GM10248 (cell line): ENCODE data around the gene KLRG1.

Source experiments
- CTCF ChIA-PET: fragments of 300-600 bp; sonication (Branson Sonifier 250); formaldehyde crosslinking; extraction: SDS; loops from one replicate; lab custom pipeline; 2021; ENCODE audit warnings: antibody characterized with exemption; lab: Yijun Ruan, JAX
- POLR2A ChIA-PET: fragments of 350-650 bp; sonication (Branson Sonifier 250); formaldehyde crosslinking; extraction: SDS; loops from one replicate; lab custom pipeline; 2020; ENCODE audit warnings: antibody characterized with exemption; lab: Yijun Ruan, JAX
- DNase-seq: peaks from one replicate; pipeline ENCODE4 v3.0.0; 2012; ENCODE audit errors: extremely low spot score
- TF ChIP-seq, protein P1 (sequence below): IDR thresholded peaks from 2 replicates; pipeline ENCODE4 v1.5.1; 2012; ENCODE audit warnings: mild to moderate bottlenecking, low read depth; ENCODE audit errors: extremely low read depth, missing control alignments, control extremely low read depth

Gene KLRG1

DNA sequence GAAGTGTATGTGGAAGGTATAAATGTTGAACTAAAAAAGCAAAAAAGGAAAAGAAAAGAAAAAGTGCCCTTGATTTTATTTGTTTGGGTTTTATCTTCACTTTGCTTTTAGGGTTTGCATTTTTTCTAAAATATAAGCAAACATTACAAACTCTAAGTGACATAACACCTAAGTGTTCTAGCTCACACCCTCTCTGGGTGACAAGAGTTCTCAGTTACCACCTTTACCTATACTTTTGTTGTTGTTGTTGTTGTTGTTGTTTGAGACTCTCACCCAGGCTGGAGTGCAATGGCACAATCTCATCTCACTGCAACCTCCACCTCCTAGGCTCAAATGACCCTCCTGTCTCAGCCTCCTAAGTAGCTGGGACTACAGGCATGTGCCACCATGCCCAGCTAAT, 13.0 kb downstream of the KLRG1 start:
- TF ChIP-seq, protein P1, sequence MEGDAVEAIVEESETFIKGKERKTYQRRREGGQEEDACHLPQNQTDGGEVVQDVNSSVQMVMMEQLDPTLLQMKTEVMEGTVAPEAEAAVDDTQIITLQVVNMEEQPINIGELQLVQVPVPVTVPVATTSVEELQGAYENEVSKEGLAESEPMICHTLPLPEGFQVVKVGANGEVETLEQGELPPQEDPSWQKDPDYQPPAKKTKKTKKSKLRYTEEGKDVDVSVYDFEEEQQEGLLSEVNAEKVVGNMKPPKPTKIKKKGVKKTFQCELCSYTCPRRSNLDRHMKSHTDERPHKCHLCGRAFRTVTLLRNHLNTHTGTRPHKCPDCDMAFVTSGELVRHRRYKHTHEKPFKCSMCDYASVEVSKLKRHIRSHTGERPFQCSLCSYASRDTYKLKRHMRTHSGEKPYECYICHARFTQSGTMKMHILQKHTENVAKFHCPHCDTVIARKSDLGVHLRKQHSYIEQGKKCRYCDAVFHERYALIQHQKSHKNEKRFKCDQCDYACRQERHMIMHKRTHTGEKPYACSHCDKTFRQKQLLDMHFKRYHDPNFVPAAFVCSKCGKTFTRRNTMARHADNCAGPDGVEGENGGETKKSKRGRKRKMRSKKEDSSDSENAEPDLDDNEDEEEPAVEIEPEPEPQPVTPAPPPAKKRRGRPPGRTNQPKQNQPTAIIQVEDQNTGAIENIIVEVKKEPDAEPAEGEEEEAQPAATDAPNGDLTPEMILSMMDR, result no peak

DNA sequence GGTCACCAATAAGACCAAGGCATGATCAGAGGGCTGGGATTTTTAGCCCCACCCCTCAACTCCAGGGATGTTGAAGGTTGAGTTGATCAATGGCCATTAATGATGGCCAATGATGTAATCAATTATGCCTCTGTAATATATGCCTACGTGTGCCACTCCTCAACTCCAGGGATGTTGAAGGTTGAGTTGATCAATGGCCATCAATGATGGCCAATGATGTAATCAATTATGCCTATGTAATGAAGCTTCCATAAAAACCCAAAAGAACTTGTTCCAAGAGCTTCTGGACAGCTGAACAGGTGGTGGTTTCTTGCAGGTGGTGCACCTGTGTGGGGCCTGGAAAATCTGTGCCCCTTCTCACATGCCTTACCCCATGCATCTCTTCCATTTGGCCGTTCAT, 33.2 kb downstream of the KLRG1 start:
- no peak for DNase-seq
- ChIA-PET CTCF (interaction anchor here (1.5 to 1.9 kb wide), 2 partner anchors 9 to 16 kb away, joined by 3 to 7 read pairs; no protein-coding TSS in a partner anchor), POLR2A (no interaction called here)
- TF ChIP-seq, protein P1, result no peak

More for the DNA sequence above, 13.0 kb downstream of the KLRG1 start:
- no peak for DNase-seq
- ChIA-PET POLR2A (no interaction called here), CTCF (interaction anchor here (1.7 kb wide), 1 partner anchor 30 kb away, joined by 3 read pairs; no protein-coding TSS in a partner anchor)

DNA sequence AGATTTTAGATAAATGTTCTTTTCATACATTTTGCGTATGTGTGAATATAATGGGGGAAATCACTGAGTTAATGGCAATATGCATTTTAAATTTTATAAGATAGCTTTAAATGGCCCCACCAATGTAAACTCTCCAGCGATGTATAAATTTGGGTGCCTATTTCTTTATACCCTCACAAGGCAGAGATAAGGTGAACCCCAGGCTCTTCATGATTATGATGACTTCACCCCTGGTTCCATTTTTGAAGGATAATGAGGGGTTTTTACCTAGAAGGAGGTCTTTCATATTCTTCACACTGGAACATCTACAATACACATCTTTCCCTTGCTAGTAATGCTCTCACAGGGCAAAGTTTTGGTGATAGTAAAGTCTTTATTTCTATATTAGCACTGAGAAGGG, 35.2 kb downstream of the KLRG1 start:
- TF ChIP-seq, protein P1, result no peak
- POLR2A ChIA-PET, result interaction anchor here (0.7 kb wide), 1 partner anchor 28 kb away, joined by 3 read pairs; no protein-coding TSS in a partner anchor
- DNase-seq, result no peak
- CTCF ChIA-PET, result no interaction called here

DNA sequence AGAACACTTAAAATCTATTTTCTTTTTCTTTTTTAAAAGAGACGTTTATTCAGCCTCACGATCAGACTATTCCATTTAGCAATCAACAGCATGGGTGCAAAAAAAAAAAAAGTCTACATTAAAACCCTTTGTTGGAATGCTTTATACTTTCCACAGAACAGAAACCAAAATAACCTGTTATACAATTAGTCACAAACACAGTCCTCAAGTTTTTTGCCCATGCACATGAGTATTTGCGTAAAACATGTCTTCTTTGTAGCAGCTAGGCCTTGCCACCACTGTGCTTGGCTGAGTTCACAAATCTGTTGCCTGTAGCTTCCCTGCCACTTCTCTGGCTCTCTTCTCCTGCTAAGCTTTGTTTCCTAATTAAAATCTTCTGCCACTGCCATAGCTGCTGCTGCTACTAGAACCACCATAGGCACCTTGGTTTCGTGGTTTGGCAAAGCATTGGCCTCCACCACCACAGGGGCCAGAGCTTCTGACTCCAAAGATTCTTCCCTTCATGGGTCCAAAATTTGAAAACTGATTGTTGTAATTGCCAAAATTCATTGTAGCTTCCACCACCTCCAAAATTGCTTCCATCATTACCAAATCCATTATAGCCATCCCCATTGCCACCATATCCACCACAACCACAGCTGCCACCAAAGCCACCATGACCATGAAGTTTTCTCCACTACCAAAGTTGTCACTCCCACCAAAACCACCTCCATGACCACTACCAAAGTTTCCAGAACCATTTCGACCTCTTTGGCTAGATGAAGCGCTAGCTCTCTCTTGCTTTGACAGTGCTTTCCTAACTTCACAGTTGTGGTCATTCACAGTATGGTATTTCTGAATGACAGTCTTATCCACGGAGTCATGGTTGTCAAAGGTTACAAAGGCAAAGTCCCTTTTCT, 38.1 kb downstream of the KLRG1 start:
- TF ChIP-seq, protein P1, result no peak
- no peak for DNase-seq
- POLR2A ChIA-PET, result no interaction called here
- CTCF ChIA-PET, result interaction anchor here (0.6 to 2.0 kb wide), 7 partner anchors 10 to 483 kb away, joined by 3 to 12 read pairs (median 4); partner anchors contain the start of gene M6PR

DNA sequence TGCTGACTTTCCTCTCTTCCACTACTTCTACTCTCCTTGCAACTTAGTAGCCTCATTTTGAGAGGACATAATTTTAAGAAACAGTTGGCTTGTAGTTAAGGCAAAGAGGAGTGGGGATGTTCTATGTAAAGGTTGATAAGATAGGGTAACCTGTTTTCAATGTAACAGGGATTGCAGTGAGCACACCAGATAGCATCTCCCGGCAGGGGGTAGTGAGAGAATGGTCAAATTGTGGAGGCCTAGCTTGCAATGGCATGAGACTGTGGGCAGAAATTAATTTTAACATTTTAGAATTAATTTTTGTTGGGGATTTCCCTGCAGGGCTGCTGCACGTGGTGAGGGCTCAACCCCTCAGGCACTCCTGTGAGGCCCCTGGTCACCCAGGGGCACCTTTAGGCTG, 41.4 kb downstream of the KLRG1 start:
- ChIA-PET POLR2A (no interaction called here), CTCF (interaction anchor here (1.0 to 4.8 kb wide), 7 partner anchors 8 to 353 kb away, joined by 3 to 36 read pairs (median 3); partner anchors contain the start of gene M6PR)
- no peak for DNase-seq
- TF ChIP-seq, protein P1, result no peak

DNA sequence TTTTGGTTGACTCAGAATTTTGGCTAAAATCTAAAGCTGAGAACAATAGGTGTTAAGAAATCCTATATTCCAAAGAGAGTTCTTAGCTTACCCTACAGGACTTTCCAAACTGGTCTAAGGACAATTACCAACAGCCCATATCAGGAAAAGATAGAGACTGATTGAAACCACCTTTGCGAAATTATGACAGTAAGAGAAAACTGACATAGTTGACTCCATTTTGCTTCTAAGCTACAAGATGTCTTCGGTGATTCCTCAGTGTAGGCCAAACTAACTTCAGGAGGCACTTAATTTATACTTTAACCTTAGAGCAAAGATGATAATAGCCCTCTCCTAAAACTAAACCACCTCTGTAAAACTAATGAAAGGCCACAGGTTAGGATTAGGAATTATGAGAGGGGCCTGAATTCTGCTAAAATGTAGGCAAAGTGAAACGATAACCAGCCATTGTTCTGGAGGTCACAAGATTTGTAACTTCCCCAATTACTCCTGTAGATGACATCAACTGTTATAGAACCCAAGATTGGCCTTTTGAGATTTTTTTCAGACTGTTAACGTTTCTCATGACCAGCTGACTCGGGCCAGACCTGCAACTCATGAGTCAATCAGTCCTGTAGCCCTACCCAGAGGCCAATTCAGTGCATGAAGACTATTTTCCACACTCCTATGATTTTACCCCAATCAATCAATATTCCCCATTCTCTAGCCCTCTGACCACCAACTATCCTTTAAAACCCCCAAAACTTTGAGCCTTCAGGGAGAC, 43.0 kb downstream of the KLRG1 start:
- TF ChIP-seq, protein P1, result no peak
- peak; percentile 31 for DNase-seq
- CTCF ChIA-PET, result interaction anchor here (0.7 to 4.8 kb wide), 13 partner anchors 8 to 377 kb away, joined by 3 to 36 read pairs (median 4); partner anchors contain the start of gene M6PR
- POLR2A ChIA-PET, result no interaction called here
